ENCODE data around the gene C22orf31. TPM values are rescaled to one million over a fixed set of nuclear protein-coding genes. Genes with fewer than 3 reads are reported as not detected.

The C22orf31 gene
- total RNA-seq, 4 donors from 2014 or later: not detected

DNA sequence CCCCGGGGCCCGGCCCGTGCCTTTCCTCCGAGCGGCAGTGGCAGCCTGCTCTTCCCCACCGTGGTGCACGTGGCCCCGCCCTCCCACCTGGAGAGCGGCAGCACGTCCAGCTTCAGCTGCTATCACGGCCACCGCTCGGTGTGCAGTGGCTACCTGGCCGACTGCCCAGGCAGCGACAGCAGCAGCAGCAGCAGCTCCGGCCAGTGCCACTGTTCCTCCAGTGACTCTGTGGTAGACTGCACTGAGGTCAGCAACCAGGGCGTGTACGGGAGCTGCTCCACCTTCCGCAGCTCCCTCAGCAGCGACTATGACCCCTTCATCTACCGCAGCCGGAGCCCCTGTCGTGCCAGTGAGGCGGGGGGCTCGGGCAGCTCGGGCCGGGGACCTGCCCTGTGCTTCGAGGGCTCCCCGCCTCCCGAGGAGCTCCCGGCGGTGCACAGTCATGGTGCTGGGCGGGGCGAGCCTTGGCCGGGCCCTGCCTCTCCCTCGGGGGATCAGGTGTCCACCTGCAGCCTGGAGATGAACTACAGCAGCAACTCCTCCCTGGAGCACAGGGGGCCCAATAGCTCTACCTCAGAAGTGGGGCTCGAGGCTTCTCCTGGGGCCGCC is 11.9 kb downstream of the C22orf31 start:
- Histone ChIP-seq H3K36me3 (peaks cover 0 to 73% (median 4%) of the 10 kb centered on the region in 3 donors), H3K9me3 (no peaks in the 10 kb centered on the region), H3K4me1 (peaks cover 0 to 7% (median under 1%) of the 10 kb centered on the region in 4 donors), H3K4me3 (no peak overlapping the region), H3K27ac (no peak overlapping the region), H3K27me3 (no peaks in the 10 kb centered on the region)
- TF ChIP-seq, protein P1, sequence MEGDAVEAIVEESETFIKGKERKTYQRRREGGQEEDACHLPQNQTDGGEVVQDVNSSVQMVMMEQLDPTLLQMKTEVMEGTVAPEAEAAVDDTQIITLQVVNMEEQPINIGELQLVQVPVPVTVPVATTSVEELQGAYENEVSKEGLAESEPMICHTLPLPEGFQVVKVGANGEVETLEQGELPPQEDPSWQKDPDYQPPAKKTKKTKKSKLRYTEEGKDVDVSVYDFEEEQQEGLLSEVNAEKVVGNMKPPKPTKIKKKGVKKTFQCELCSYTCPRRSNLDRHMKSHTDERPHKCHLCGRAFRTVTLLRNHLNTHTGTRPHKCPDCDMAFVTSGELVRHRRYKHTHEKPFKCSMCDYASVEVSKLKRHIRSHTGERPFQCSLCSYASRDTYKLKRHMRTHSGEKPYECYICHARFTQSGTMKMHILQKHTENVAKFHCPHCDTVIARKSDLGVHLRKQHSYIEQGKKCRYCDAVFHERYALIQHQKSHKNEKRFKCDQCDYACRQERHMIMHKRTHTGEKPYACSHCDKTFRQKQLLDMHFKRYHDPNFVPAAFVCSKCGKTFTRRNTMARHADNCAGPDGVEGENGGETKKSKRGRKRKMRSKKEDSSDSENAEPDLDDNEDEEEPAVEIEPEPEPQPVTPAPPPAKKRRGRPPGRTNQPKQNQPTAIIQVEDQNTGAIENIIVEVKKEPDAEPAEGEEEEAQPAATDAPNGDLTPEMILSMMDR (IDR thresholded peaks at IDR 0.05): no peak
- TF ChIP-seq POLR2A (IDR thresholded peaks at IDR 0.05): no peak
- TF ChIP-seq EP300 (IDR thresholded peaks at IDR 0.05): no peak
- DNase-seq (ENCODE audit: low spot score in 2 of 2): no peak
- WGBS, 2 donors: 88 to 96% methylated on average over 26 to 38 of the region's 38 CpGs

DNA sequence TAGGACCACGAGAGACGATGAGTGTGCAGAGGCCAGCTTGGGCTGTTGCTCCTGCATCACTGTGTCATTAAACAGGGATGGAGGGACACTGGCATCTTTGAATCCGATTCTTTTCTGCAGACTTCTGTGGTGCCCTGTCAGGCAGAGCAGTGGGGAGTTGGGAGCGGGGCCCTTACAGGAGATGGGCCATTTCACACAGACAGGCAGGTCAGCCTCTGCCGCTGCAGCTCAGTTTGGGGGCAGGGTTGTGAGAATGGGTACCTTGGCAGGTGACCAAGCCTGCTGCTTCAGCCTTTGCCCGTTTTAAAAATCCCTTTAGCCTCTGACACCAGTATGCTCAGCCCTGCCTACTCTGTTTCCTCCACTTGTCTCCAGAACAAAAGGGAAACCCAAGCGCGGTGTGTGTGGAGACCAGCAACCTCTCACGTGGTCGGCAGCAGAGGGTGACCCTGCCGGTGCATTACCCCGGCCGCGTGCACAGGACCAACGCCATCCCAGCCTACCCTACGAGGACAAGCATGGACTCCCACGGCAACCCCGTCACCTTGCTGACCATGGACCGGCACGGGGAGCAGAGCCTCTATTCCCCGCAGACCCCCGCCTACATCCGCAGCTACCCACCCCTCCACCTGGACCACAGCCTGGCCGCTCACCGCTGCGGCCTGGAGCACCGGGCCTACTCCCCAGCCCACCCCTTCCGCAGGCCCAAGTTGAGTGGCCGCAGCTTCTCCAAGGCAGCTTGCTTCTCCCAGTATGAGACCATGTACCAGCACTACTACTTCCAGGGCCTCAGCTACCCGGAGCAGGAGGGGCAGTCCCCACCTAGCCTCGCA is 12.6 kb downstream of the C22orf31 start:
- H3K36me3 ChIP-seq: peaks cover 0 to 79% (median 4%) of the 10 kb centered on the region in 3 donors
- H3K4me1 ChIP-seq: peaks cover 0 to 14% (median 4%) of the 10 kb centered on the region in 4 donors
- H3K27ac ChIP-seq: no peak overlapping the region
- DNase-seq (ENCODE audit: low spot score in 2 of 2): no peak
- no peak overlapping the region for H3K4me3 ChIP-seq
- no peaks in the 10 kb centered on the region for H3K27me3 ChIP-seq
- WGBS, 2 donors: 92 to 93% methylated on average over 30 to 31 of the region's 31 CpGs
- no peaks in the 10 kb centered on the region for H3K9me3 ChIP-seq
- TF ChIP-seq, protein P1 (IDR thresholded peaks at IDR 0.05): no peak
- TF ChIP-seq EP300 (IDR thresholded peaks at IDR 0.05) (no peak), POLR2A (IDR thresholded peaks at IDR 0.05) (no peak)

DNA sequence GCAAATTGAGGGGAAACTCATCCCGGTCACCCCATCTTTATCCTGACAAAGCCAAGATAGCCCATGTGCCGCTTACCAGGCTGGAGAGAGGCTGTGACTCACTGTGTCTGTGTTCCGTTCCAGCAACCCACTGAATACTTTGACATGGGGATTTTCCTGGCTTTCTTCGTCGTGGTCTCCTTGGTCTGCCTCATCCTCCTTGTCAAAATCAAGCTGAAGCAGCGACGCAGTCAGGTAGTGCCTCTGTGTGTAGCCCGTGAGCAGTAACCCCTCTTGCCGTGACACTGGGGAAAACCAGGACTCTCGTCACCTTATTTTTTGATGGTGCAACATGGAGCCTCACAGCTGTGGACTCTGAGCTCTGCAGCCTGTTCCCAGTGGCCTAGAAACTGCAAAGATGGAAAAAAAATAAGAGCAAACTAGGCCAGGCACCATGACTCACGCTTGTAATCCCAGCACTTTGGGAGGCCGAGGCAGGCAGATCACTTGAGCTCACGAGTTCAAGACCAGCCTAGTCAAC is 16.9 kb downstream of the C22orf31 start:
- peaks cover 0 to 32% (median 15%) of the 10 kb centered on the region in 4 donors for H3K4me1 ChIP-seq
- H3K9me3 ChIP-seq: no peaks in the 10 kb centered on the region
- TF ChIP-seq, protein P1 (IDR thresholded peaks at IDR 0.05): no peak
- no peak for TF ChIP-seq POLR2A (IDR thresholded peaks at IDR 0.05)
- no peak for TF ChIP-seq EP300 (IDR thresholded peaks at IDR 0.05)
- H3K27me3 ChIP-seq: no peaks in the 10 kb centered on the region
- peak overlapping the region in 3 of 4 donors; percentile 15 to 81 (median 72) for H3K27ac ChIP-seq
- no peak overlapping the region for H3K4me3 ChIP-seq
- no peak for DNase-seq (ENCODE audit: low spot score in 2 of 2)
- H3K36me3 ChIP-seq: peaks cover 0 to 64% (median 0%) of the 10 kb centered on the region in 3 donors
- WGBS, 2 donors: 78% methylated on average over 13 of the region's 13 CpGs

DNA sequence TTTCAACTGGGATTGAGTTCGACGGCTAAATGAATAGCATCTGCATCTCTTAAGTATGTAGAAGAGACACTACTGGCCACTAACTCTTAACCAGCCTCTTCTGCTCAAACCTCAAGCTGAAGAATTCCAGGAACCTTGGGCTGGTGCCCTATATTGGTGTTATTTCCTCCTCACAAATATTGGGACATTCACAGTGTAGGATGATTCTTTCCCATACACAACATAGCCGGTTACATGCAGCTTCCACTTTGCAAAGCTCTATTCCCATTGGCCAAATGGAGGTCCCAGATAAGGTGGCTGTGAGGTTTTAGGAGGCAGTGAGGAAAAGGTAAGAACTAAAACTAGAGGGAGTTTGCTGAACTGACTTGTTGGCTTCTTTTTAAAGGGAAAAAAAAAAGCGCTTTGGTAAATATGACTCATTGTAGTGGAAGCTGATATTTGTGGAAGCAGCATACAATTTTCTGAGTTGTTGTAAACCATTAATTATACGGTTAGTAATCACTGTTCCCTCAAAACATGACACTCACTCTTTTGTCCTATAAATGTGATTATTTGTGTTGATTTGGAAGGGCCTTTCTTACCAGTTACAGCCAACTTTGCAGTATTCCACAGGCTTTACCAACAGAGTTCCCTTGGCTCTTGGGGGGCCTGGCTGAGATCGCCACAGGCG is 17.6 kb downstream of the C22orf31 start:
- no peak overlapping the region for H3K4me3 ChIP-seq
- H3K4me1 ChIP-seq: peaks cover 0 to 35% (median 15%) of the 10 kb centered on the region in 4 donors
- H3K9me3 ChIP-seq: no peaks in the 10 kb centered on the region
- H3K27ac ChIP-seq: peak overlapping the region in 3 of 4 donors; percentile 15 to 81 (median 72)
- no peaks in the 10 kb centered on the region for H3K27me3 ChIP-seq
- H3K36me3 ChIP-seq: peaks cover 0 to 57% (median 0%) of the 10 kb centered on the region in 3 donors
- no peak for DNase-seq (ENCODE audit: low spot score in 2 of 2)
- WGBS, 2 donors: 69 to 75% methylated on average over 7 of the region's 7 CpGs
- no peak for TF ChIP-seq EP300 (IDR thresholded peaks at IDR 0.05)
- TF ChIP-seq, protein P1 (IDR thresholded peaks at IDR 0.05): no peak
- TF ChIP-seq POLR2A (IDR thresholded peaks at IDR 0.05): no peak
